Measurements from ENCODE around the gene ERP44. TPM values are rescaled to one million over a fixed set of nuclear protein-coding genes. Genes with fewer than 3 reads are reported as not detected.
A peak's percentile ranks its signal among the peaks of the same experiment; 100 is the strongest.

ERP44 gene
- total and polyA plus RNA-seq, 2 experiments from 2014 or later, result 23.8 to 50.5 TPM

DNA sequence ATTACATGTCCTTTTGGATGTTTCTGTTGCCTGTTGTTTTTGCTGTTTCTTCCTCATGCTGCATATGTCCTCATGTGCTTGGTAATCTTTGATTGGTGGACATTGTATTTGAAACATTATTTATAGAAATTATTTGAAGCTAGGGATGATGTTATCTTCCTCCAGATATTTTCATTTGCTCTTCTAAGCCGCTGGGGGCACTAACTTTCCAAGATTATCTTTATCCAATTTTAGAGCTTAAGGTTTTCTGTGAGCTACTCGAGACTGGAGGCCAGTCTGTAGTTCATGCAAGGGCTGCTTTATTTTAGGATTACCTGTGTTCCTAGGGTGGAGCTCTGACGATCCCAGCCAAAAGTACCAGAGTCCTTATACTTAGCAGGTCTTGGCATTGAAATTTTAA lies 151.4 kb downstream of the ERP44 start:
- in situ Hi-C loops (cut with MboI), result no loop called here
- no peaks in the 10 kb centered on the region; the same call in 1 of the 2 replicates for H3K9me2 ChIP-seq (ENCODE audit: insufficient read depth)
- H3K36me3 ChIP-seq (ENCODE audit: low read depth), result peaks cover 4% of the 10 kb centered on the region; the same call in 1 of the 2 replicates
- TF ChIP-seq EZH2phosphoT487 (IDR thresholded peaks at IDR 0.05; ENCODE audit: insufficient read depth, low read depth), result no peak
- no peaks in the 10 kb centered on the region for H3K4me1 ChIP-seq (ENCODE audit: insufficient read depth)
- no peak for DNase-seq
- 91 to 95% methylated on average over 3 of the region's 3 CpGs for WGBS, 2 experiments (ENCODE audit: low coverage in 1 of 2, low lambda C conversion rate in 2 of 2, missing lambda C conversion rate in 2 of 2)
- no peaks in the 10 kb centered on the region for H4K20me1 ChIP-seq (ENCODE audit: insufficient read depth)
- no peak overlapping the region for H3K27ac ChIP-seq
- no peaks in the 10 kb centered on the region for H3K9me3 ChIP-seq (ENCODE audit: low read depth)
- H3K79me2 ChIP-seq (ENCODE audit: insufficient read depth), result no peaks in the 10 kb centered on the region
- H3K4me3 ChIP-seq, result no peak overlapping the region
- H2AFZ ChIP-seq, result no peak overlapping the region
- H3F3A ChIP-seq (ENCODE audit: insufficient read depth), result no peaks in the 10 kb centered on the region
- no peak overlapping the region for H3K4me2 ChIP-seq (ENCODE audit: unreplicated experiment)
- H3K9ac ChIP-seq, result no peak overlapping the region
- no peaks in the 10 kb centered on the region for H3K27me3 ChIP-seq (replicated peaks; ENCODE audit: insufficient read depth)

DNA sequence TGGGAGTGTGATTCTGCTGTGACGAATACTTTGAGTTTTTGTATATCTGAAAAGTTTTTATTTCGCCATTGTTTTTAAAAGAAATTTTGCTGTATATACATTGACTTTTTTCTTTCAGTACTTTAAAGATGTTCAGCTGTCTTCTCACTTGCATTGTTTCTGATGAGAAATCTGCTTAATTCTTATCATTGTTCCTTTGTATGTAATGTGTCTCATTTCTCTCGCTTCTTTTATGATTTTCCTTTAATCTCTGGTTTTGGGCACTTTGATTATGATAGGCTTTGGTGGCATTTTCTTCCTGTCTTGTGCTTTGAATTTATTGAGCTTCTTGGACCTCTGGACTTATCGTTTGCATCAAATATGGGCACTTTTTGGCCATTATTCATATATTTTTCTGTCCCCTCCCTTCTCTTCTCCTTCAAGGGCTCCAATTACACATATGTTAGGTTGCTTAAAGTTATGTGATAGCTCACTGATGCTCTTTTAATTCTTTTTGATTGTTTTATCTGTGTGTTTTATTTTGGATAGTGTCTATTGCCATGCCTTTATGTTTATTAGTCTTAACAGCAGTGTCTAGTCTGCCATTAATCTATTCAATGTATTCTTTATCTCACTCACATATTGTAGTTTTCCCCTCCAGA lies 161.7 kb downstream of the ERP44 start:
- Histone ChIP-seq H3K36me3 (ENCODE audit: low read depth) (no peaks in the 10 kb centered on the region), H3K4me3 (no peak overlapping the region), H3K4me1 (ENCODE audit: insufficient read depth) (no peaks in the 10 kb centered on the region), H3K4me2 (ENCODE audit: unreplicated experiment) (no peak overlapping the region), H3K79me2 (ENCODE audit: insufficient read depth) (no peaks in the 10 kb centered on the region), H3F3A (ENCODE audit: insufficient read depth) (no peaks in the 10 kb centered on the region), H2AFZ (no peak overlapping the region), H4K20me1 (ENCODE audit: insufficient read depth) (no peaks in the 10 kb centered on the region), H3K9me2 (ENCODE audit: insufficient read depth) (no peaks in the 10 kb centered on the region), H3K27me3 (replicated peaks; ENCODE audit: insufficient read depth) (no peaks in the 10 kb centered on the region), H3K27ac (no peak overlapping the region), H3K9me3 (ENCODE audit: low read depth) (no peaks in the 10 kb centered on the region), H3K9ac (no peak overlapping the region)
- in situ Hi-C loops (cut with MboI), result no loop called here
- TF ChIP-seq EZH2 (IDR thresholded peaks at IDR 0.05; ENCODE audit: insufficient read depth, poor library complexity, severe bottlenecking) (no peak), EZH2phosphoT487 (IDR thresholded peaks at IDR 0.05; ENCODE audit: insufficient read depth, low read depth) (no peak)
- no peak for DNase-seq
- WGBS, 2 experiments (ENCODE audit: low coverage in 1 of 2, low lambda C conversion rate in 2 of 2, missing lambda C conversion rate in 2 of 2), result 93 to 95% methylated on average over 4 of the region's 4 CpGs

DNA sequence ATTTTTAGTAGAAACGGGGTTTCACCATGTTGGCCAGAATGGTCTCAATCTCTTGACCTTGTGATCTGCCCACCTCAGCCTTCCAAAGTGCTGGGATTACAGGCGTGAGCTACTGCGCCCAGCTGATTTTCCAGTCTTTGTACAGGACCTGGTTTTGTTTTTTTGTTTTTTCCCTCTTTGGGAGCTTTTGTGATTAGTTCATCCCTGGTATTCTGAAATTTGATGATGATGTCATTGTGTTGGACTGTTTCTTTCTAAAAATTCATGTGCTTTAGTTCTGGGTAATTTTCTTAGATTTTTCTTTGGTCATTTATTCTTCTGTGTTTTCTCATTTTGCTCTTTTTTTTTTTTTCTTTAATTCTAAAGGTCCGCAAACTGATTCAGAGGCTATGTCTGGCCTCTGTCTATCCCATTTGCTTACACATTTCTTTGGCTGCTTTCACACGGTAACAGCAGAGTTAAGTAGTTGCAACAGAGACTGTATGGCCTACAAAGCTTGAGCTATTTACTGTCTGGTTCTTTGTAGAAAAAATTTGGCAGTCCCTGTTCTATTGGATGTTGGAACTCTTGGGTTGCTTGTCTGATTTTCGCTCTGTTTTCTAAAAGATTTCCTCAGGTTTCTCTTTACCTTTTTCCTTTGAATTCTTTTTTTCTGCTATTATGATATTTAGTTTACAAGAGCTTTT lies 167.5 kb downstream of the ERP44 start:
- Histone ChIP-seq H3K4me2 (ENCODE audit: unreplicated experiment) (no peak overlapping the region), H3K36me3 (ENCODE audit: low read depth) (no peaks in the 10 kb centered on the region), H2AFZ (no peak overlapping the region), H3F3A (ENCODE audit: insufficient read depth) (no peaks in the 10 kb centered on the region), H3K9ac (no peak overlapping the region), H3K27me3 (replicated peaks; ENCODE audit: insufficient read depth) (no peaks in the 10 kb centered on the region), H3K4me3 (no peak overlapping the region), H3K27ac (0 out of 2 replicates have a peak overlapping the region, but pooled peaks have one; percentile 14), H4K20me1 (ENCODE audit: insufficient read depth) (no peaks in the 10 kb centered on the region), H3K9me2 (ENCODE audit: insufficient read depth) (no peaks in the 10 kb centered on the region), H3K4me1 (ENCODE audit: insufficient read depth) (0 out of 2 replicates have a peak, but pooled peaks cover 7% of the 10 kb centered on the region), H3K9me3 (ENCODE audit: low read depth) (no peaks in the 10 kb centered on the region), H3K79me2 (ENCODE audit: insufficient read depth) (no peaks in the 10 kb centered on the region)
- in situ Hi-C loops (cut with MboI), result no loop called here
- TF ChIP-seq EZH2phosphoT487 (IDR thresholded peaks at IDR 0.05; ENCODE audit: insufficient read depth, low read depth) (no peak), EZH2 (IDR thresholded peaks at IDR 0.05; ENCODE audit: insufficient read depth, poor library complexity, severe bottlenecking) (no peak)
- WGBS, 2 experiments (ENCODE audit: low coverage in 1 of 2, low lambda C conversion rate in 2 of 2, missing lambda C conversion rate in 2 of 2), result 96% methylated on average over 6 of the region's 6 CpGs
- DNase-seq, result peak; percentile 32

DNA sequence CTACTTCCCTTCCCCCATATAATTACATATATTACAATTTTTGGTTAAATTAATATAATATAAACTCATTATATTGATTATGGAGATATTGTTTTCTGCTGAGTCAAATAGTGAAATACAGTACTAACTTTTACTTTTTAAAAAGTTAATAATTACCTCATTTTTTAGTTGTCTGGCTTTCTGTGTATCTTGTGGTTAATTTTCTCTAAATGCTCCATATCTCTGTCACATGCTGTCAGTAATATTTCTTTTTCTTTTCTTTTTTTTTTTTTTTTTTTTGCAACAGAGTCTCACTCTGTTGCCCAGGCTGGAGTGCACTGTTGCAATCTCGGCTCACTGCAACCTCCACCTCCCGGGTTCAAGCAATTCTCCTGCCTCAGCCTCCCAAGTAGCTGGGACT lies 169.1 kb downstream of the ERP44 start:
- DNase-seq, result no peak
- Histone ChIP-seq H3K79me2 (ENCODE audit: insufficient read depth) (no peaks in the 10 kb centered on the region), H3K9me3 (ENCODE audit: low read depth) (no peaks in the 10 kb centered on the region), H3K4me2 (ENCODE audit: unreplicated experiment) (no peak overlapping the region), H3K27ac (no peak overlapping the region), H3F3A (ENCODE audit: insufficient read depth) (no peaks in the 10 kb centered on the region), H3K4me3 (no peak overlapping the region), H4K20me1 (ENCODE audit: insufficient read depth) (no peaks in the 10 kb centered on the region), H3K27me3 (replicated peaks; ENCODE audit: insufficient read depth) (no peaks in the 10 kb centered on the region), H3K9me2 (ENCODE audit: insufficient read depth) (no peaks in the 10 kb centered on the region), H3K9ac (no peak overlapping the region), H2AFZ (no peak overlapping the region), H3K4me1 (ENCODE audit: insufficient read depth) (0 out of 2 replicates have a peak, but pooled peaks cover 7% of the 10 kb centered on the region), H3K36me3 (ENCODE audit: low read depth) (peaks cover 9% of the 10 kb centered on the region; the same call in 1 of the 2 replicates)
- WGBS, 2 experiments (ENCODE audit: low coverage in 1 of 2, low lambda C conversion rate in 2 of 2, missing lambda C conversion rate in 2 of 2), result 98 to 100% methylated on average over 1 to 2 of the region's 2 CpGs
- in situ Hi-C loops (cut with MboI), result no loop called here
- no peak for TF ChIP-seq EZH2 (IDR thresholded peaks at IDR 0.05; ENCODE audit: insufficient read depth, poor library complexity, severe bottlenecking)
- TF ChIP-seq EZH2phosphoT487 (IDR thresholded peaks at IDR 0.05; ENCODE audit: insufficient read depth, low read depth), result no peak

Small RNA genes lying within 50 kb of the gene (small RNA-seq; reads per million reads assigned to genes)
- not detected for gene RN7SL75P (ENCODE audit: low read depth, low replicate concordance)

Other genes starting within 250 kb of the ERP44 start
- gene STX17, start 192.3 kb downstream of the ERP44 start, total RNA-seq (2014; rRNA removed; shearing (Covaris generic)), result 9.0 and 16.9 TPM in 2 replicates
- 17.0 and 17.4 TPM in 2 replicates for gene STX17, start 192.3 kb downstream of the ERP44 start, polyA plus RNA-seq (2016; fragmentation: Nextera tagmentation; extraction: Ambion mirVana)
- 13.8 and 17.0 TPM in 2 replicates for gene INVS, start 243 bp upstream of the ERP44 start, total RNA-seq (2014; rRNA removed; shearing (Covaris generic))
- gene INVS, start 243 bp upstream of the ERP44 start, polyA plus RNA-seq (2016; fragmentation: Nextera tagmentation; extraction: Ambion mirVana), result 8.5 and 10.5 TPM in 2 replicates

All from GM23248 (cell line).